Vagina (tissue), 2 donors: ENCODE data around the gene TRA2B. TPM values are rescaled to one million over a fixed set of nuclear protein-coding genes. Genes with fewer than 3 reads are reported as not detected.

Experiments used
- DNase-seq, 2 donors: peaks; one replicate each; pipeline ENCODE4 v3.0.0-alpha.2; 2017; ENCODE audit errors: extremely low spot score in 2 of 2
- H3K27ac ChIP-seq: fragments of 200-600 bp; sonication (generic); one replicate; pipeline ENCODE4 v1.5.1; 2019
- H3K27me3 ChIP-seq: fragments of 200-600 bp; sonication (generic); one replicate; pipeline ENCODE4 v1.5.1; 2019
- H3K36me3 ChIP-seq, 2 donors: fragments of 200-600 bp; sonication (generic); one replicate each; pipeline ENCODE4 v1.5.1; 2017 to 2019
- H3K4me1 ChIP-seq: fragments of 200-600 bp; sonication (generic); one replicate; pipeline ENCODE4 v1.5.1; 2019
- H3K4me3 ChIP-seq, 2 donors: fragments of 200-600 bp; sonication (generic); 1 replicate in 1 of 2; 2 replicates in 1 of 2; pipeline ENCODE4 v1.5.1; 2016 to 2019
- H3K9me3 ChIP-seq: fragments of 200-600 bp; sonication (generic); one replicate; pipeline ENCODE4 v1.5.1; 2019
- CTCF ChIP-seq, 3 experiments: fragments of 450-650 bp in 2 of 3; fragments of 200-600 bp in 1 of 3; sonication (generic) in 1 of 3; IDR thresholded peaks; one replicate each; pipeline ENCODE4 v1.5.1; 2017 to 2019; ENCODE audit warnings: antibody characterized with exemption in 3 of 3, mild to moderate bottlenecking in 2 of 3, moderate library complexity in 2 of 3
- POLR2A ChIP-seq, 2 donors: fragments of 450-650 bp; IDR thresholded peaks; one replicate each; pipeline ENCODE4 v1.6.1; 2017; ENCODE audit warnings: antibody characterized with exemption in 2 of 2, mild to moderate bottlenecking in 2 of 2, moderate library complexity in 2 of 2
- POLR2AphosphoS5 ChIP-seq, 2 donors: sonication (generic); formaldehyde crosslinking; IDR thresholded peaks; one replicate each; pipeline ENCODE4 v1.9.0; 2017; ENCODE audit warnings: antibody characterized with exemption in 2 of 2, mild to moderate bottlenecking in 2 of 2, low read depth in 1 of 2; ENCODE audit not compliant: insufficient read depth in 1 of 2
- intact Hi-C: fragments of 100-400 bp; cut with DNase I; formaldehyde crosslinking; loops from one replicate; pipeline ENCODE4 v1.15.1; 2023
- total RNA-seq: library from RNA; depleted of rRNA; stranded (reverse); fragments of >200 nt; gene quantifications from one replicate; pipeline ENCODE4 v1.2.3, GENCODE V29; 2016

TRA2B gene
- total RNA-seq, 1 donor from 2014 or later: 145 TPM

GRCh38 chr3:185929192-185930151, 8.3 kb downstream of the TRA2B start:
- H3K4me1 ChIP-seq: peaks cover 87% of the 10 kb centered on the region
- peaks cover 0 to 19% of the 10 kb centered on the region in 2 donors for H3K36me3 ChIP-seq
- H3K4me3 ChIP-seq: peak overlapping the region in 1 of 2 donors; percentile 5
- TF ChIP-seq POLR2AphosphoS5 (IDR thresholded peaks at IDR 0.05; ENCODE audit: insufficient read depth in 1 of 2, low read depth in 1 of 2): no peak
- no peak for TF ChIP-seq CTCF (IDR thresholded peaks at IDR 0.05)
- TF ChIP-seq POLR2A (IDR thresholded peaks at IDR 0.05): no peak
- no peak for DNase-seq
- intact Hi-C loops: no loop called here
- no peaks in the 10 kb centered on the region for H3K9me3 ChIP-seq
- no peak overlapping the region for H3K27ac ChIP-seq
- H3K27me3 ChIP-seq: no peaks in the 10 kb centered on the region

- H3K27me3 ChIP-seq: no peaks in the 10 kb centered on the region
- no peak overlapping the region for H3K27ac ChIP-seq
- H3K9me3 ChIP-seq: no peaks in the 10 kb centered on the region
- DNase-seq: no peak
- intact Hi-C loops: no loop called here
- peaks cover 0 to 28% of the 10 kb centered on the region in 2 donors for H3K36me3 ChIP-seq
- peak overlapping the region in 1 of 2 donors; percentile 9 for H3K4me3 ChIP-seq
- peaks cover 77% of the 10 kb centered on the region for H3K4me1 ChIP-seq
- TF ChIP-seq POLR2A (IDR thresholded peaks at IDR 0.05) (no peak), CTCF (IDR thresholded peaks at IDR 0.05) (no peak), POLR2AphosphoS5 (IDR thresholded peaks at IDR 0.05; ENCODE audit: insufficient read depth in 1 of 2, low read depth in 1 of 2) (no peak)
Measured at GRCh38 chr3:185928496-185928895, 9.3 kb downstream of the TRA2B start.

GRCh38 chr3:185927501-185928200, 10.2 kb downstream of the TRA2B start:
- H3K27ac ChIP-seq: peak overlapping the region; percentile 20
- intact Hi-C loops: no loop called here
- H3K4me3 ChIP-seq: peak overlapping the region in 1 of 2 donors; percentile 9
- TF ChIP-seq POLR2A (IDR thresholded peaks at IDR 0.05) (no peak), POLR2AphosphoS5 (IDR thresholded peaks at IDR 0.05; ENCODE audit: insufficient read depth in 1 of 2, low read depth in 1 of 2) (no peak), CTCF (IDR thresholded peaks at IDR 0.05) (no peak)
- no peak for DNase-seq
- no peaks in the 10 kb centered on the region for H3K27me3 ChIP-seq
- H3K4me1 ChIP-seq: peaks cover 69% of the 10 kb centered on the region
- no peaks in the 10 kb centered on the region for H3K9me3 ChIP-seq
- peaks cover 0 to 36% of the 10 kb centered on the region in 2 donors for H3K36me3 ChIP-seq

- H3K4me1 ChIP-seq: peaks cover 58% of the 10 kb centered on the region
- no peak overlapping the region for H3K4me3 ChIP-seq
- H3K27me3 ChIP-seq: no peaks in the 10 kb centered on the region
- H3K27ac ChIP-seq: no peak overlapping the region
- DNase-seq: no peak
- no peaks in the 10 kb centered on the region for H3K9me3 ChIP-seq
- intact Hi-C loops: no loop called here
- H3K36me3 ChIP-seq: peaks cover 0 to 48% of the 10 kb centered on the region in 2 donors
- TF ChIP-seq POLR2A (IDR thresholded peaks at IDR 0.05): no peak
- TF ChIP-seq POLR2AphosphoS5 (IDR thresholded peaks at IDR 0.05; ENCODE audit: insufficient read depth in 1 of 2, low read depth in 1 of 2): no peak
- TF ChIP-seq CTCF (IDR thresholded peaks at IDR 0.05): no peak
Measured at GRCh38 chr3:185926445-185926844, 11.4 kb downstream of the TRA2B start.
